SK-N-SH treated with all-trans-retinoic acid at 6 μM for 48 hours (cell line): Measurements from ENCODE around the gene PRRG1.

Experiments
- ATAC-seq: fragments of 200-7000 bp; cut with Tn5 transposase; 3 replicates; pipeline ENCODE4 v1.9.1; 2020; ENCODE audit warnings: mild to moderate bottlenecking, moderate library complexity
- ARNTL ChIP-seq: fragments of 450-650 bp; formaldehyde crosslinking; IDR thresholded peaks from 2 replicates; pipeline ENCODE4 v1.5.0; 2020; ENCODE audit warnings: low read depth, mild to moderate bottlenecking, moderate library complexity, borderline replicate concordance
- BACH2 ChIP-seq: fragments of 250-450 bp; sonication (Bioruptor Pico); IDR thresholded peaks from 2 replicates; pipeline ENCODE4 v1.9.0; 2021; ENCODE audit warnings: mild to moderate bottlenecking, borderline replicate concordance
- CREB5 ChIP-seq: fragments of 250-450 bp; sonication (Bioruptor Pico); IDR thresholded peaks from 2 replicates; pipeline ENCODE4 v1.5.1; 2020; ENCODE audit warnings: low read depth, mild to moderate bottlenecking, moderate library complexity
- CSDC2 ChIP-seq: fragments of 250-450 bp; sonication (Bioruptor Pico); IDR thresholded peaks from 2 replicates; pipeline ENCODE4 v1.5.0; 2020; ENCODE audit warnings: mild to moderate bottlenecking, moderate library complexity
- CSRNP3 ChIP-seq: fragments of 250-450 bp; sonication (Bioruptor Pico); IDR thresholded peaks from 2 replicates; pipeline ENCODE4 v1.5.1; 2021; ENCODE audit warnings: mild to moderate bottlenecking, moderate library complexity
- ESRRG ChIP-seq: fragments of 250-450 bp; sonication (Bioruptor Pico); IDR thresholded peaks from 2 replicates; pipeline ENCODE4 v1.6.1; 2021; ENCODE audit warnings: mild to moderate bottlenecking
- GLIS3 ChIP-seq: fragments of 250-450 bp; sonication (Bioruptor Pico); IDR thresholded peaks from 2 replicates; pipeline ENCODE4 v1.5.0; 2020; ENCODE audit warnings: mild to moderate bottlenecking, moderate library complexity
- ISL1 ChIP-seq: fragments of 250-450 bp; sonication (Bioruptor Pico); IDR thresholded peaks from 2 replicates; pipeline ENCODE4 v2.1.2; 2022; ENCODE audit warnings: mild to moderate bottlenecking, moderate library complexity
- OSR1 ChIP-seq: fragments of 250-450 bp; sonication (Bioruptor Pico); IDR thresholded peaks from 2 replicates; pipeline ENCODE4 v1.8.0; 2022; ENCODE audit warnings: moderate library complexity, mild to moderate bottlenecking, inconsistent platforms
- POU6F1 ChIP-seq: fragments of 250-450 bp; sonication (Bioruptor Pico); IDR thresholded peaks from 2 replicates; pipeline ENCODE4 v1.8.0; 2021; ENCODE audit warnings: low read depth, mild to moderate bottlenecking, moderate library complexity, borderline replicate concordance
- PPARA ChIP-seq: fragments of 250-450 bp; sonication (Bioruptor Pico); IDR thresholded peaks from 2 replicates; pipeline ENCODE4 v1.5.0; 2020; ENCODE audit warnings: mild to moderate bottlenecking, borderline replicate concordance
- RARB ChIP-seq: fragments of 250-450 bp; sonication (Bioruptor Pico); IDR thresholded peaks from 2 replicates; pipeline ENCODE4 v1.8.0; 2021; ENCODE audit warnings: mild to moderate bottlenecking, moderate library complexity
- SNAI2 ChIP-seq: fragments of 250-450 bp; sonication (Bioruptor Pico); IDR thresholded peaks from 2 replicates; pipeline ENCODE4 v1.5.0; 2020; ENCODE audit warnings: mild to moderate bottlenecking, moderate library complexity
- TCF4 ChIP-seq: fragments of 250-450 bp; sonication (Bioruptor Pico); IDR thresholded peaks from 2 replicates; pipeline ENCODE4 v1.8.0; 2021; ENCODE audit warnings: mild to moderate bottlenecking, moderate library complexity, borderline replicate concordance
- TOX ChIP-seq: fragments of 250-450 bp; sonication (Bioruptor Pico); IDR thresholded peaks from 2 replicates; pipeline ENCODE4 v1.8.0; 2021; ENCODE audit warnings: mild to moderate bottlenecking, moderate library complexity, borderline replicate concordance
- TSHZ2 ChIP-seq: fragments of 250-450 bp; sonication (Bioruptor Pico); IDR thresholded peaks from 2 replicates; pipeline ENCODE4 v1.5.0; 2020; ENCODE audit warnings: mild to moderate bottlenecking, moderate library complexity
- ZC3H10 ChIP-seq: fragments of 250-450 bp; sonication (Bioruptor Pico); IDR thresholded peaks from 2 replicates; pipeline ENCODE4 v1.5.1; 2021; ENCODE audit warnings: mild to moderate bottlenecking, moderate library complexity
- ZFP3 ChIP-seq: fragments of 250-450 bp; sonication (Bioruptor Pico); IDR thresholded peaks from 2 replicates; pipeline ENCODE4 v1.5.0; 2020; ENCODE audit warnings: mild to moderate bottlenecking, moderate library complexity
- ZFP30 ChIP-seq: fragments of 450-650 bp; formaldehyde crosslinking; IDR thresholded peaks from 2 replicates; pipeline ENCODE4 v1.5.0; 2022; ENCODE audit warnings: mild to moderate bottlenecking, moderate library complexity
- ZNF565 ChIP-seq: fragments of 450-650 bp; formaldehyde crosslinking; conservative IDR thresholded peaks from 2 replicates; pipeline ENCODE4 v1.5.0; 2020; ENCODE audit warnings: low read depth, mild to moderate bottlenecking, moderate library complexity
- ZNF70 ChIP-seq: fragments of 450-650 bp; formaldehyde crosslinking; IDR thresholded peaks from 2 replicates; pipeline ENCODE4 v1.5.0; 2020; ENCODE audit warnings: mild to moderate bottlenecking, moderate library complexity
- ZNF8 ChIP-seq: fragments of 450-650 bp; formaldehyde crosslinking; IDR thresholded peaks from 2 replicates; pipeline ENCODE4 v1.5.0; 2020; ENCODE audit warnings: mild to moderate bottlenecking, moderate library complexity

Gene PRRG1

GRCh38 chrX:37378830-37379229 is 29.7 kb downstream of the PRRG1 start:
- TF ChIP-seq CREB5 (CRISPR knock-in tag) (no peak), BACH2 (CRISPR knock-in tag) (no peak), ARNTL (no peak)
- no peak for ATAC-seq

- TF ChIP-seq ARNTL (no peak), POU6F1 (CRISPR knock-in tag) (no peak), ZNF70 (no peak), ZFP30 (CRISPR knock-in tag) (no peak), SNAI2 (CRISPR knock-in tag) (no peak), PPARA (CRISPR knock-in tag) (no peak), CREB5 (CRISPR knock-in tag) (no peak), TSHZ2 (no peak), TOX (CRISPR knock-in tag) (no peak), OSR1 (CRISPR knock-in tag) (no peak), ESRRG (no peak), ISL1 (CRISPR knock-in tag) (no peak), RARB (CRISPR knock-in tag) (no peak), BACH2 (CRISPR knock-in tag) (no peak), CSDC2 (CRISPR knock-in tag) (no peak), ZNF8 (CRISPR knock-in tag) (no peak), ZFP3 (CRISPR knock-in tag) (no peak), ZC3H10 (CRISPR knock-in tag) (no peak), TCF4 (CRISPR knock-in tag) (no peak)
- no peak for ATAC-seq
Measured at GRCh38 chrX:37380256-37380655, 31.1 kb downstream of the PRRG1 start.

- peak; percentile 54; the same call in 2 of the 3 replicates for ATAC-seq
- TF ChIP-seq CSDC2 (CRISPR knock-in tag) (no peak), CSRNP3 (no peak), SNAI2 (CRISPR knock-in tag) (no peak), BACH2 (CRISPR knock-in tag) (no peak), ESRRG (no peak), ZNF8 (CRISPR knock-in tag) (no peak), TOX (CRISPR knock-in tag) (no peak)
Measured at GRCh38 chrX:37380924-37381323, 31.8 kb downstream of the PRRG1 start.

- TF ChIP-seq BACH2 (CRISPR knock-in tag) (no peak), ARNTL (no peak), GLIS3 (CRISPR knock-in tag) (no peak), TCF4 (CRISPR knock-in tag) (no peak), RARB (CRISPR knock-in tag) (no peak), SNAI2 (CRISPR knock-in tag) (no peak), PPARA (CRISPR knock-in tag) (no peak), CSDC2 (CRISPR knock-in tag) (no peak), OSR1 (CRISPR knock-in tag) (no peak), ZC3H10 (CRISPR knock-in tag) (no peak), TOX (CRISPR knock-in tag) (no peak), ZFP3 (CRISPR knock-in tag) (no peak), ZNF565 (CRISPR knock-in tag) (no peak)
- ATAC-seq = no peak
Measured at GRCh38 chrX:37383313-37383712, 34.1 kb downstream of the PRRG1 start.
